HEK293 (cell line): ENCODE results near the gene MERTK.

ENCODE experiments used
- BCL11B ChIP-seq: fragments of 450-650 bp; formaldehyde crosslinking; IDR thresholded peaks from 2 replicates; pipeline ENCODE4 v1.5.1; 2016; ENCODE audit warnings: low read depth, missing biosample characterization, missing genetic modification characterization
- GLIS2 ChIP-seq: fragments of 450-650 bp; formaldehyde crosslinking; IDR thresholded peaks from 2 replicates; pipeline ENCODE4 v1.5.1; 2016; ENCODE audit warnings: missing biosample characterization, missing genetic modification characterization
- KLF8 ChIP-seq: fragments of 450-650 bp; formaldehyde crosslinking; IDR thresholded peaks from 2 replicates; pipeline ENCODE4 v1.5.1; 2016; ENCODE audit warnings: missing biosample characterization, missing genetic modification characterization
- MEIS1 ChIP-seq: sonication (generic); formaldehyde crosslinking; IDR thresholded peaks from 2 replicates; pipeline ENCODE4 v1.8.1; 2022; ENCODE audit warnings: missing genetic modification reagents, mild to moderate bottlenecking, borderline replicate concordance
- PRDM1 ChIP-seq: fragments of 450-650 bp; formaldehyde crosslinking; IDR thresholded peaks from 2 replicates; pipeline ENCODE4; 2016; ENCODE audit warnings: missing biosample characterization, missing genetic modification characterization
- RBAK ChIP-seq: fragments of 450-650 bp; formaldehyde crosslinking; IDR thresholded peaks from 2 replicates; pipeline ENCODE4 v1.5.1; 2016; ENCODE audit warnings: missing biosample characterization, missing genetic modification characterization
- REPIN1 ChIP-seq: fragments of 450-650 bp; formaldehyde crosslinking; IDR thresholded peaks from 2 replicates; pipeline ENCODE4 v1.5.1; 2017; ENCODE audit warnings: missing biosample characterization, missing genetic modification characterization, low read depth
- SCRT1 ChIP-seq: fragments of 450-650 bp; formaldehyde crosslinking; IDR thresholded peaks from 2 replicates; pipeline ENCODE4 v1.5.1; 2016; ENCODE audit warnings: missing biosample characterization, missing genetic modification characterization, borderline replicate concordance
- ZBTB1 ChIP-seq: fragments of 450-650 bp; formaldehyde crosslinking; IDR thresholded peaks from 2 replicates; pipeline ENCODE4 v1.5.1; 2016; ENCODE audit warnings: missing biosample characterization, missing genetic modification characterization
- ZBTB17 ChIP-seq: fragments of 450-650 bp; formaldehyde crosslinking; IDR thresholded peaks from 2 replicates; pipeline ENCODE4 v1.5.1; 2016; ENCODE audit warnings: missing biosample characterization, missing genetic modification characterization
- ZBTB20 ChIP-seq: fragments of 450-650 bp; formaldehyde crosslinking; IDR thresholded peaks from 2 replicates; pipeline ENCODE4 v1.5.1; 2016; ENCODE audit warnings: missing biosample characterization, missing genetic modification characterization
- ZBTB7A ChIP-seq: fragments of 450-650 bp; formaldehyde crosslinking; IDR thresholded peaks from 2 replicates; pipeline ENCODE4 v1.5.1; 2016; ENCODE audit warnings: low read depth, missing biosample characterization, missing genetic modification characterization
- ZFP41 ChIP-seq: fragments of 450-650 bp; formaldehyde crosslinking; IDR thresholded peaks from 2 replicates; pipeline ENCODE4 v1.5.1; 2016; ENCODE audit warnings: missing biosample characterization, missing genetic modification characterization, borderline replicate concordance
- ZNF133 ChIP-seq: fragments of 450-650 bp; formaldehyde crosslinking; IDR thresholded peaks from 2 replicates; pipeline ENCODE4 v1.5.1; 2016; ENCODE audit warnings: missing biosample characterization, missing genetic modification characterization
- ZNF146 ChIP-seq: fragments of 450-650 bp; formaldehyde crosslinking; IDR thresholded peaks from 2 replicates; pipeline ENCODE4 v1.5.1; 2016; ENCODE audit warnings: missing biosample characterization, missing genetic modification characterization
- ZNF157 ChIP-seq: fragments of 450-650 bp; formaldehyde crosslinking; IDR thresholded peaks from 2 replicates; pipeline ENCODE4 v1.5.1; 2016; ENCODE audit warnings: missing biosample characterization, missing genetic modification characterization
- ZNF16 ChIP-seq: fragments of 450-650 bp; formaldehyde crosslinking; IDR thresholded peaks from 2 replicates; pipeline ENCODE4 v1.5.1; 2016; ENCODE audit warnings: low read depth, missing biosample characterization, missing genetic modification characterization
- ZNF19 ChIP-seq: fragments of 450-650 bp; formaldehyde crosslinking; IDR thresholded peaks from 2 replicates; pipeline ENCODE4; 2016; ENCODE audit warnings: missing biosample characterization, missing genetic modification characterization, low read depth
- ZNF221 ChIP-seq: fragments of 450-650 bp; formaldehyde crosslinking; IDR thresholded peaks from 2 replicates; pipeline ENCODE4 v1.5.1; 2017; ENCODE audit warnings: missing biosample characterization, missing genetic modification characterization, borderline replicate concordance
- ZNF248 ChIP-seq: fragments of 450-650 bp; formaldehyde crosslinking; IDR thresholded peaks from 2 replicates; pipeline ENCODE4 v1.5.1; 2017; ENCODE audit warnings: missing biosample characterization, missing genetic modification characterization
- ZNF366 ChIP-seq: fragments of 450-650 bp; formaldehyde crosslinking; conservative IDR thresholded peaks from 2 replicates; pipeline ENCODE4 v1.5.1; 2016; ENCODE audit warnings: missing biosample characterization, missing genetic modification characterization
- ZNF433 ChIP-seq: fragments of 450-650 bp; formaldehyde crosslinking; IDR thresholded peaks from 2 replicates; pipeline ENCODE4 v1.5.1; 2016; ENCODE audit warnings: missing biosample characterization, missing genetic modification characterization, low read depth
- ZNF501 ChIP-seq: fragments of 450-650 bp; formaldehyde crosslinking; IDR thresholded peaks from 2 replicates; pipeline ENCODE4 v1.5.1; 2016; ENCODE audit warnings: missing biosample characterization, missing genetic modification characterization
- ZNF548 ChIP-seq: fragments of 450-650 bp; formaldehyde crosslinking; IDR thresholded peaks from 2 replicates; pipeline ENCODE4 v1.5.1; 2016; ENCODE audit warnings: missing biosample characterization, missing genetic modification characterization
- ZNF585B ChIP-seq: fragments of 450-650 bp; formaldehyde crosslinking; IDR thresholded peaks from 2 replicates; pipeline ENCODE4 v1.5.1; 2016; ENCODE audit warnings: missing biosample characterization, missing genetic modification characterization
- ZNF626 ChIP-seq: fragments of 450-650 bp; sonication (Bioruptor Pico); formaldehyde crosslinking; IDR thresholded peaks from 2 replicates; pipeline ENCODE4 v1.5.1; 2018; ENCODE audit warnings: missing biosample characterization, missing genetic modification characterization, inconsistent platforms
- ZNF629 ChIP-seq: fragments of 450-650 bp; formaldehyde crosslinking; IDR thresholded peaks from 2 replicates; pipeline ENCODE4 v1.5.1; 2017; ENCODE audit warnings: missing biosample characterization, missing genetic modification characterization
- ZNF701 ChIP-seq: fragments of 450-650 bp; formaldehyde crosslinking; IDR thresholded peaks from 2 replicates; pipeline ENCODE4 v1.5.1; 2016; ENCODE audit warnings: missing biosample characterization, missing genetic modification characterization
- ZNF785 ChIP-seq: fragments of 450-650 bp; formaldehyde crosslinking; IDR thresholded peaks from 2 replicates; pipeline ENCODE4 v1.5.1; 2016; ENCODE audit warnings: missing biosample characterization, missing genetic modification characterization
- ZNF837 ChIP-seq: fragments of 450-650 bp; formaldehyde crosslinking; IDR thresholded peaks from 2 replicates; pipeline ENCODE4 v1.5.1; 2016; ENCODE audit warnings: missing biosample characterization, missing genetic modification characterization
- ZSCAN16 ChIP-seq: fragments of 450-650 bp; formaldehyde crosslinking; IDR thresholded peaks from 2 replicates; pipeline ENCODE4 v1.5.1; 2016; ENCODE audit warnings: missing biosample characterization, missing genetic modification characterization
- ZSCAN4 ChIP-seq: fragments of 450-650 bp; formaldehyde crosslinking; IDR thresholded peaks from 2 replicates; pipeline ENCODE4 v1.5.1; 2017; ENCODE audit warnings: missing biosample characterization, missing genetic modification characterization
- ZXDB ChIP-seq: fragments of 450-650 bp; formaldehyde crosslinking; IDR thresholded peaks from 2 replicates; pipeline ENCODE4 v1.5.1; 2016; ENCODE audit warnings: missing biosample characterization, missing genetic modification characterization
- TF ChIP-seq, protein P1 (sequence below): fragments of 450-650 bp; formaldehyde crosslinking; IDR thresholded peaks from 2 replicates; pipeline ENCODE4 v1.5.1; 2016; ENCODE audit warnings: missing biosample characterization, missing genetic modification characterization

Gene MERTK

GRCh38 chr2:111897924-111898702, at the start of gene MERTK (continued):
- TF ChIP-seq BCL11B (tag by site-specific recombination): no peak
- no peak; the same call in none of the 2 replicates for TF ChIP-seq KLF8
- TF ChIP-seq ZNF19 (tag by site-specific recombination): no peak
- peak; percentile 14; the same call in 1 of the 2 replicates for TF ChIP-seq ZXDB (tag by site-specific recombination)
- TF ChIP-seq ZBTB17 (tag by site-specific recombination): peak; percentile 8; the same call in 1 of the 2 replicates
- TF ChIP-seq ZNF221 (tag by site-specific recombination): no peak
- TF ChIP-seq SCRT1 (tag by site-specific recombination): no peak
- no peak for TF ChIP-seq ZNF701 (tag by site-specific recombination)
- no peak for TF ChIP-seq ZNF16 (tag by site-specific recombination)
- no peak for TF ChIP-seq ZBTB1 (tag by site-specific recombination)
- peak; percentile 70; the same call in 1 of the 2 replicates for TF ChIP-seq ZBTB7A
- peak; percentile 90 for TF ChIP-seq ZBTB20 (tag by site-specific recombination)
- no peak for TF ChIP-seq ZNF585B
- TF ChIP-seq PRDM1 (tag by site-specific recombination): no peak
- TF ChIP-seq RBAK (tag by site-specific recombination): no peak
- no peak for TF ChIP-seq ZNF548 (tag by site-specific recombination)
- TF ChIP-seq ZNF366 (tag by site-specific recombination): peak; percentile 71; the same call in 1 of the 2 replicates
- no peak for TF ChIP-seq ZNF433 (tag by site-specific recombination)
- no peak for TF ChIP-seq ZNF133 (tag by site-specific recombination)
- peak; percentile 50; the same call in 1 of the 2 replicates for TF ChIP-seq ZNF501 (tag by site-specific recombination)
- TF ChIP-seq ZNF157 (tag by site-specific recombination): no peak
- no peak for TF ChIP-seq ZSCAN16 (tag by site-specific recombination)
- TF ChIP-seq REPIN1: no peak
- no peak for TF ChIP-seq ZNF837 (tag by site-specific recombination)
- TF ChIP-seq ZNF785: no peak
- no peak for TF ChIP-seq ZNF629 (tag by site-specific recombination)
- TF ChIP-seq ZFP41 (tag by site-specific recombination): no peak
- no peak for TF ChIP-seq ZNF146 (tag by site-specific recombination)
- no peak for TF ChIP-seq ZSCAN4
- no peak for TF ChIP-seq ZNF248 (tag by site-specific recombination)
- no peak for TF ChIP-seq MEIS1 (CRISPR knock-in tag)
- no peak for TF ChIP-seq ZNF626
- TF ChIP-seq, protein P1, sequence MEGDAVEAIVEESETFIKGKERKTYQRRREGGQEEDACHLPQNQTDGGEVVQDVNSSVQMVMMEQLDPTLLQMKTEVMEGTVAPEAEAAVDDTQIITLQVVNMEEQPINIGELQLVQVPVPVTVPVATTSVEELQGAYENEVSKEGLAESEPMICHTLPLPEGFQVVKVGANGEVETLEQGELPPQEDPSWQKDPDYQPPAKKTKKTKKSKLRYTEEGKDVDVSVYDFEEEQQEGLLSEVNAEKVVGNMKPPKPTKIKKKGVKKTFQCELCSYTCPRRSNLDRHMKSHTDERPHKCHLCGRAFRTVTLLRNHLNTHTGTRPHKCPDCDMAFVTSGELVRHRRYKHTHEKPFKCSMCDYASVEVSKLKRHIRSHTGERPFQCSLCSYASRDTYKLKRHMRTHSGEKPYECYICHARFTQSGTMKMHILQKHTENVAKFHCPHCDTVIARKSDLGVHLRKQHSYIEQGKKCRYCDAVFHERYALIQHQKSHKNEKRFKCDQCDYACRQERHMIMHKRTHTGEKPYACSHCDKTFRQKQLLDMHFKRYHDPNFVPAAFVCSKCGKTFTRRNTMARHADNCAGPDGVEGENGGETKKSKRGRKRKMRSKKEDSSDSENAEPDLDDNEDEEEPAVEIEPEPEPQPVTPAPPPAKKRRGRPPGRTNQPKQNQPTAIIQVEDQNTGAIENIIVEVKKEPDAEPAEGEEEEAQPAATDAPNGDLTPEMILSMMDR (tag by site-specific recombination): peak; percentile 97
- peak; percentile 57 for TF ChIP-seq GLIS2 (tag by site-specific recombination)
